ENCODE measurements around the gene RAB6A. TPM values are rescaled to one million over a fixed set of nuclear protein-coding genes. Genes with fewer than 3 reads are reported as not detected.

RAB6A gene
- total RNA-seq, 4 donors from 2014 or later = 95.5 to 124 (median 110) TPM

- H3K4me3 ChIP-seq = no peak overlapping the region
- no peaks in the 10 kb centered on the region for H3K36me3 ChIP-seq
- no peak for DNase-seq
- H3K27me3 ChIP-seq = no peaks in the 10 kb centered on the region
- ATAC-seq = no peak
- intact Hi-C loops (cut with DNase I; ENCODE audit: low total_unique reads) (no loop called here), in situ Hi-C loops (cut with MboI; ENCODE audit: low sequenced_read_pairs in 4 of 4) (loop anchor here in 2 of 4 donors (10.0 kb wide), 1 partner anchor 313 kb away; no protein-coding TSS in a partner anchor)
- H3K4me1 ChIP-seq = peaks cover 5 to 18% of the 10 kb centered on the region in 2 donors
- H3K27ac ChIP-seq = no peak overlapping the region
- TF ChIP-seq POLR2A (IDR thresholded peaks at IDR 0.05) (no peak), CTCF (IDR thresholded peaks at IDR 0.05 in 4 of 5, conservative IDR thresholded peaks at IDR 0.05 in 1 of 5) (no peak)
- no peaks in the 10 kb centered on the region for H3K9me3 ChIP-seq
Measured at GRCh38 chr11:73667891-73668290, 93.0 kb downstream of the RAB6A start.

- Histone ChIP-seq H3K27me3 (no peaks in the 10 kb centered on the region), H3K4me1 (peaks cover 12 to 27% of the 10 kb centered on the region in 2 donors), H3K36me3 (no peaks in the 10 kb centered on the region), H3K9me3 (no peaks in the 10 kb centered on the region), H3K4me3 (no peak overlapping the region), H3K27ac (peak overlapping the region in 2 of 4 donors; percentile 27 to 37)
- intact Hi-C loops (cut with DNase I; ENCODE audit: low total_unique reads) = loop anchor here (5.0 kb wide), 1 partner anchor 263 kb away; no protein-coding TSS in a partner anchor
- ATAC-seq (peak; percentile 27 to 40), DNase-seq (no peak)
- in situ Hi-C loops (cut with MboI; ENCODE audit: low sequenced_read_pairs in 4 of 4) = loop anchor here in 3 of 4 donors (5.0 to 10.0 kb wide), 3 partner anchors 258 to 313 kb away; no protein-coding TSS in a partner anchor
- TF ChIP-seq POLR2A (IDR thresholded peaks at IDR 0.05) = no peak
- TF ChIP-seq CTCF (IDR thresholded peaks at IDR 0.05 in 4 of 5, conservative IDR thresholded peaks at IDR 0.05 in 1 of 5) = no peak
Measured at GRCh38 chr11:73664877-73665276, 96.0 kb downstream of the RAB6A start.

GRCh38 chr11:73663604-73664495 lies 97.0 kb downstream of the RAB6A start:
- Histone ChIP-seq H3K9me3 (no peaks in the 10 kb centered on the region), H3K36me3 (no peaks in the 10 kb centered on the region), H3K27ac (no peak overlapping the region), H3K27me3 (no peaks in the 10 kb centered on the region), H3K4me3 (no peak overlapping the region), H3K4me1 (peaks cover 12 to 27% of the 10 kb centered on the region in 2 donors)
- in situ Hi-C loops (cut with MboI; ENCODE audit: low sequenced_read_pairs in 4 of 4) = loop anchor here in 3 of 4 donors (5.0 to 10.0 kb wide), 3 partner anchors 257 to 312 kb away; no protein-coding TSS in a partner anchor
- TF ChIP-seq POLR2A (IDR thresholded peaks at IDR 0.05) (no peak), CTCF (IDR thresholded peaks at IDR 0.05 in 4 of 5, conservative IDR thresholded peaks at IDR 0.05 in 1 of 5) (no peak)
- intact Hi-C loops (cut with DNase I; ENCODE audit: low total_unique reads) = loop anchor here (5.0 kb wide), 1 partner anchor 262 kb away; no protein-coding TSS in a partner anchor
- ATAC-seq (no peak), DNase-seq (no peak)

- Histone ChIP-seq H3K36me3 (no peaks in the 10 kb centered on the region), H3K9me3 (no peaks in the 10 kb centered on the region), H3K4me1 (peaks cover 12 to 27% of the 10 kb centered on the region in 2 donors), H3K27ac (no peak overlapping the region), H3K4me3 (no peak overlapping the region), H3K27me3 (no peaks in the 10 kb centered on the region)
- ATAC-seq = no peak
- intact Hi-C loops (cut with DNase I; ENCODE audit: low total_unique reads) = loop anchor here (5.0 kb wide), 1 partner anchor 260 kb away; no protein-coding TSS in a partner anchor
- DNase-seq = no peak
- TF ChIP-seq POLR2A (IDR thresholded peaks at IDR 0.05) = no peak
- TF ChIP-seq CTCF (IDR thresholded peaks at IDR 0.05 in 4 of 5, conservative IDR thresholded peaks at IDR 0.05 in 1 of 5) = no peak
- in situ Hi-C loops (cut with MboI; ENCODE audit: low sequenced_read_pairs in 4 of 4) = loop anchor here in 3 of 4 donors (5.0 to 10.0 kb wide), 3 partner anchors 255 to 310 kb away; no protein-coding TSS in a partner anchor
Measured at GRCh38 chr11:73662445-73663157, 98.3 kb downstream of the RAB6A start.
